Lower leg skin (tissue), 4 donors: ENCODE results near the gene MYOF. TPM values are rescaled to one million over a fixed set of nuclear protein-coding genes. Genes with fewer than 3 reads are reported as not detected.

Experiments
- DNase-seq, 2 donors: peaks; one replicate each; pipeline ENCODE4 v3.0.0-alpha.2; 2019; ENCODE audit warnings: low spot score in 2 of 2
- H3K4me3 ChIP-seq: fragments of 200-600 bp; sonication (generic); 2 replicates; pipeline ENCODE4 v1.5.1; 2017; ENCODE audit warnings: mild to moderate bottlenecking, low read depth; ENCODE audit not compliant: poor library complexity, severe bottlenecking
- POLR2A ChIP-seq, 2 donors: fragments of 450-650 bp; IDR thresholded peaks; one replicate each; pipeline ENCODE4 v1.6.1; 2016 to 2017; ENCODE audit warnings: antibody characterized with exemption in 2 of 2, mild to moderate bottlenecking in 1 of 2, moderate library complexity in 1 of 2
- WGBS, 2 donors: methylation state at CpG; one replicate each; pipeline ENCODE4 v1.1.5; 2018; 5-methylcytosine and 5-hydroxymethylcytosine counted together
- intact Hi-C: fragments of 100-400 bp; cut with DNase I; formaldehyde crosslinking; loops from one replicate; pipeline ENCODE4 v1.15.0; 2023; ENCODE audit warnings: low total_unique reads
- total RNA-seq, 4 donors: library from RNA; depleted of rRNA; stranded (reverse); fragments of >200 nt; gene quantifications; one replicate each; pipeline ENCODE4 v1.1.0, GENCODE V29; 2016
- TF ChIP-seq, protein P1 (sequence below), 3 donors: fragments of 450-650 bp; IDR thresholded peaks; one replicate each; pipeline ENCODE4 v1.5.1; 2016; ENCODE audit warnings: antibody characterized with exemption in 3 of 3, mild to moderate bottlenecking in 3 of 3, moderate library complexity in 2 of 3

Gene MYOF
- total RNA-seq, 4 donors from 2014 or later, result 65.5 to 129 (median 90.3) TPM

DNA sequence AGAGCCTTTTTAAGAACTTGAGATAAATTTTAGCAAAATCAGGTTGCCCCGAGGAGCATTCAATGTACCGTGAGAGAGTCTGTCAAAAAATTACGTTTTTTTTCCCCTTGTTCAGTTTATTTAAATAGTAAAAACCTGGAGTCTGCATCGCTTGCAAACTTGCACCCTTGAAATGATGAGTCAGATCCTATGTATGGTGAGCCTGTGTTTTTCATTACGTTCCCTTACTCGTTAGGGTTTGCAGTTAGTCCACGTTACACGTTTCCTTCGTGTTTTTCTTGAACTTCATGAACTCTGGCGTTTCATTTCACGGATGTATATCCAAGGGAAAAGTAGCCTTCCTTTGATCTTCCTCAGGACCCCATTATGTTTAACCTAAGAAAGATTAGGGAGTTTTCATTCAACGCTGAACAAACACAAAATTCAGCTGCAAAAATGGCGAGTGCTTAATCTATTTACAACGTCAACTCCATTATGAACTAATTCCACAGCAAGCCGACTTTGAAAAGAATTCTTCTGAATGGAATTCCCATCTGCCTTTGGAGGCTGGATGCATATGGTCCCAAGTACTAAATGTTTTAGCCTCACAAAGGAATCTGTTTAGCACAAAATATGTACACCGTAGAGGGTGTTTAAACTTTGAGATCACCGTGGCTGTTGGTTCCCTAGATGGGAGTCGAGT is 182.4 kb downstream of the MYOF start:
- no peak overlapping the region for H3K4me3 ChIP-seq
- no peak for DNase-seq
- TF ChIP-seq POLR2A (IDR thresholded peaks at IDR 0.05), result no peak
- TF ChIP-seq, protein P1, sequence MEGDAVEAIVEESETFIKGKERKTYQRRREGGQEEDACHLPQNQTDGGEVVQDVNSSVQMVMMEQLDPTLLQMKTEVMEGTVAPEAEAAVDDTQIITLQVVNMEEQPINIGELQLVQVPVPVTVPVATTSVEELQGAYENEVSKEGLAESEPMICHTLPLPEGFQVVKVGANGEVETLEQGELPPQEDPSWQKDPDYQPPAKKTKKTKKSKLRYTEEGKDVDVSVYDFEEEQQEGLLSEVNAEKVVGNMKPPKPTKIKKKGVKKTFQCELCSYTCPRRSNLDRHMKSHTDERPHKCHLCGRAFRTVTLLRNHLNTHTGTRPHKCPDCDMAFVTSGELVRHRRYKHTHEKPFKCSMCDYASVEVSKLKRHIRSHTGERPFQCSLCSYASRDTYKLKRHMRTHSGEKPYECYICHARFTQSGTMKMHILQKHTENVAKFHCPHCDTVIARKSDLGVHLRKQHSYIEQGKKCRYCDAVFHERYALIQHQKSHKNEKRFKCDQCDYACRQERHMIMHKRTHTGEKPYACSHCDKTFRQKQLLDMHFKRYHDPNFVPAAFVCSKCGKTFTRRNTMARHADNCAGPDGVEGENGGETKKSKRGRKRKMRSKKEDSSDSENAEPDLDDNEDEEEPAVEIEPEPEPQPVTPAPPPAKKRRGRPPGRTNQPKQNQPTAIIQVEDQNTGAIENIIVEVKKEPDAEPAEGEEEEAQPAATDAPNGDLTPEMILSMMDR (IDR thresholded peaks at IDR 0.05), result no peak
- intact Hi-C loops, result no loop called here
- 68 to 71% methylated on average over 18 of the region's 18 CpGs for WGBS, 2 donors

DNA sequence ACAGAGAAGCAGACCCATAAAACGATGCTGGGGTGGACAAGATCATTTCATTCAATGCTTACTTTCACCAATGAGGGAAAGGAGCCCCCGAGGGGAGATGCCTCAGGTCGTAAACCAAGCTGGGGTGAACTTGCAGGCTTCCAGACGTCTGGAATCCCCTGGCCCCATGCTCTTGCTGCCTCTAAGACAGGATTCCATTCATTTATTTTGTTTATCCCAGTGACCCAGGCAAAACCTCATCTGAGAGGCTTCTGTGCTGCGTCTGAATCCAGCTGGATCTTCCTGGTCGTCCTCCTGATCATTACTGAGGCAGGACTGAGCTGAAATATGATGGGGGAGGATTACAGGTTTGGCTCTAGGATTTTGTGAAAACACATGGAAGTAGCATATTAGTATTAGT is 182.9 kb downstream of the MYOF start:
- no peak overlapping the region for H3K4me3 ChIP-seq
- intact Hi-C loops, result no loop called here
- TF ChIP-seq POLR2A (IDR thresholded peaks at IDR 0.05), result no peak
- TF ChIP-seq, protein P1 (IDR thresholded peaks at IDR 0.05), result no peak
- DNase-seq, result no peak
- WGBS, 2 donors, result 72 to 74% methylated on average over 6 of the region's 6 CpGs

DNA sequence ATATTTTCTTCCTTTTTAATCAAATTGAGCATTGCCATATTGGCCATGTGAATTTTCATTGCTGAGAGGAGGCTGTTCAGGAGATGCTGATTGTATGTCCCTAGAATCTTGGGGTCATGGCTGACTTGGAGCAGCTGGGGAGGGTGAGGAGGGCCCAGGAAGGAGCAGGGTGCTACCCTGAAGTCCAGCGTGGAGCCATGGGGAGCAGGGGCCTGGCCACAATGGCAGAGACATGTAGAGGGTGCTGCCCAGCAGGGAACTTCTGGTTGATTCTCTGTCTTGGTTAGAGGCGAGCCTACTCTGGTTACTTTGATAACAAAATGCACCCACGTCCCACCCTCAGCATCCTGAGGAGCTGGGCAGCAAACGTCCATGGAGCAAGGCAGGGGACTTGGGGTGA is 186.0 kb downstream of the MYOF start:
- no peak for TF ChIP-seq POLR2A (IDR thresholded peaks at IDR 0.05)
- TF ChIP-seq, protein P1 (IDR thresholded peaks at IDR 0.05), result no peak
- 79 to 85% methylated on average over 4 of the region's 4 CpGs for WGBS, 2 donors
- no peak overlapping the region for H3K4me3 ChIP-seq
- intact Hi-C loops, result no loop called here
- DNase-seq, result no peak

DNA sequence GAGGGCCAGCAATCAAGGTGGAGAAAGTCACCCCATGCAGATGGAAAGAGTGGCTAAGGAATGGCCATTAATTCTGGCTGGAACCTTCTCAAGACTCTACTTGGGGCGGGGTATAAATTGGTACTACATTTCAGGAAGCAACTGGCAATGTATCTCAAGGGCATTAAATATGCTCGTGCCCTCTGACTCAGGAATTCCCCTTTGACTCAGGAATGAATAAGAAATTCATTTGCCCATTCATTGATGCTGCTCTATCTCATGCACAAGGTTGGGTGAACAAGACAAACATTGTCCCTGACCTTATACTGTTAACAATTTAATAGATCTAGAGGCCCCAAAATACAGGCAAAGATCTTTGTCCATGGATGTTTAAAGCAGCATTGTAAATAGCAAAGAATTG is 188.1 kb downstream of the MYOF start:
- TF ChIP-seq, protein P1 (IDR thresholded peaks at IDR 0.05), result no peak
- TF ChIP-seq POLR2A (IDR thresholded peaks at IDR 0.05), result no peak
- 60 to 62% methylated on average over 2 of the region's 2 CpGs for WGBS, 2 donors
- intact Hi-C loops, result no loop called here
- no peak for DNase-seq
- H3K4me3 ChIP-seq, result no peak overlapping the region

DNA sequence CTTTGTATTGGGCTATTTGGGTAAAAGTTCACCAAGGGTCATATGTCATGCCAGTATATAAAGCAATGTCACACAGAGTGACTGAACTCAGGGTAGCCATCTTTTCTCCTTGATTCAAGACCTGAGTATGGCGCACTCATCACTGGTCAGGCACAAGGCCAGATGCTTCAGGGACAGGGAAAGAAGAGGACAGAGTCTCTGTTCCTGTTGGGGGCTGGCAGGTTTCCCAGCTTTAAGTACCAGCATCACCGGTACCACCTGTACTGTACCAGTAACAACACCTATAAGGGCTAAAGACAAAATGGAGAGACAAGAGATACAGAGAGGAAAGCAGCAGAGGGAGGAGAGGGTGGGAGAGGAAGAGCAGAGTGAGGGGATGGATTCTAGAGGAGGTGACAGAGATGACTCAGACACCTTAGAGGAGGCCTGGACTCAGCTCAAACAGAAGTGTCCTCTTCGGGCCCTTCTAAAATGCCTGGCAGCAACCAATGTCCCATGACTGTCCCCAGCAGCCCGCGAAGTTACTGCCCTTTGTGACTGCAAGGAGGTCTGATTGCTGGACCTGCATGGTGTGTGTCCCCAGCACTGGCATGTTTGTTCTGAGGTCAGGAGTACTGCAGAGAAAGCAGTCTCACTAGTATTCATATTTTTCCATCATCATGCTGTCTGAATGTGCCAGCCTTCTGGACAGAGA is 191.3 kb downstream of the MYOF start:
- TF ChIP-seq POLR2A (IDR thresholded peaks at IDR 0.05), result no peak
- TF ChIP-seq, protein P1 (IDR thresholded peaks at IDR 0.05), result no peak
- no peak overlapping the region for H3K4me3 ChIP-seq
- intact Hi-C loops, result no loop called here
- 67 to 71% methylated on average over 5 of the region's 5 CpGs for WGBS, 2 donors
- no peak for DNase-seq
